Peyer's patch (tissue), 4 donors: ENCODE results near the gene ARID5A.

ENCODE experiments used
- CTCF ChIP-seq, 6 experiments: fragments of 450-650 bp in 4 of 6; fragments of 200-600 bp in 2 of 6; sonication (generic) in 1 of 6; IDR thresholded peaks; one replicate each; pipeline ENCODE4 v1.5.1; 2017 to 2019; ENCODE audit warnings: antibody characterized with exemption in 6 of 6, mild to moderate bottlenecking in 3 of 6, moderate library complexity in 1 of 6
- POLR2A ChIP-seq, 2 donors: fragments of 450-650 bp; IDR thresholded peaks; one replicate each; pipeline ENCODE4 v1.5.1; 2017; ENCODE audit warnings: antibody characterized with exemption in 2 of 2, mild to moderate bottlenecking in 2 of 2, moderate library complexity in 2 of 2

- no peak for TF ChIP-seq CTCF (IDR thresholded peaks at IDR 0.05)
- TF ChIP-seq POLR2A (IDR thresholded peaks at IDR 0.05): no peak
Observed at GRCh38 chr2:96578731-96579130, 42.2 kb downstream of the ARID5A start.
